Dedifferentiated amniotic fluid mesenchymal stem cell (primary cell): Measurements from ENCODE around the gene TBX18.

Experiments used
- DNase-seq: peaks from one replicate; pipeline ENCODE4 v3.0.0-alpha.2; 2016; ENCODE audit errors: extremely low spot score

Gene TBX18

DNA sequence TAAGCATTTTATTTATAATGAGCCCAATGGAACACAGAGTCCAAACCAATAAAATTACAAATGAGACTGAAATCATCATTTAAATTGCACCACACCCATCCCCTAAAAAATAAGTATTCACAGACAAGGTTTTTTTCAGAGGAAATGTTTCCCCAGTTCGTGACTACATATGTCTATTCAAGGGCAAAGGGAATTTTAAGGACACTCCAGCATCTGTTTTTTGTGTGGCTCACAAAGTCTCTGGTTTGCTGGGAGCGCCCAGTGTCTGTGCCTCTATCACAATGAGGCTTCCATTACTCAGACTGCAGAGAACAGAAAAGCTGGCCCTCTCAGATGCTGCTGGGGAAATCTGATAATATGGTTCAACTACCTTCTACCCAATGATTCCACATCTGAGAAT is 16.0 kb downstream of the TBX18 start:
- DNase-seq, result no peak

DNA sequence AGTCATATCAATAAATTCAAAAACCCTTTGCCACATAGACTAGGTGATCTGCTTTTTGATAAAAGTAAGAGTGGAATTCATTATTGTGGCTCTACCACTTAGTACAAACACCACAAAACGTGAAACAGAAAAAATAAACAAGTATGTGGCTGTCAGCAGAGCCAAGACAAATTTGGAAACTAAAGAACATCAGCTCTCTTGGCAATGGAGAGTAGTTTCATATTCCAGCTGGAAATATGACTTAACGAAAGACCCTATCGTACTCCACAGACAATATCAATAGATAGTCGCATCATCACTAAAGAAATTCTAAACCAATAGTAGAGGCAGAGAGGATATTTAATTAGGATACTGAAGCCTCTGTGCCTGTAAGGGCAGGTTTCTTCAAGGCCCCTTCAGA is 20.8 kb downstream of the TBX18 start:
- no peak for DNase-seq

DNA sequence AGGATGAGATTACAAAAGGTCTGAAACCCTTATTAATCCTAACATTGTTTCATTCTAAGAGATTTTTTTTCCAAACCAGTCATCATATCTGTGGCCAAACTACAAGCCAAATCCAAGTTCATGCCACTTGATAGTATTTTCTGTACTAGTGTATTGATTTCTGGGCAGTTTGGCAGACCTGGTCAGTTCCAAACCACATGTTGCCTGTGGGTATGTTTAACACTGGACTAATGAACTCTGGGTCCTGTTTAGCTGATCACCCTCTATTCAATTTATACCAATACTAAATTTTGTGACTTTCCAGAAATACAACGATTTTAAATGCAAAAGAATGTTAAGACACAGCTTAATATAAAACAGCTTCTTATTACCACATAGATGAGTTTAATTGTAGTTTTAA is 24.0 kb downstream of the TBX18 start:
- DNase-seq, result no peak

DNA sequence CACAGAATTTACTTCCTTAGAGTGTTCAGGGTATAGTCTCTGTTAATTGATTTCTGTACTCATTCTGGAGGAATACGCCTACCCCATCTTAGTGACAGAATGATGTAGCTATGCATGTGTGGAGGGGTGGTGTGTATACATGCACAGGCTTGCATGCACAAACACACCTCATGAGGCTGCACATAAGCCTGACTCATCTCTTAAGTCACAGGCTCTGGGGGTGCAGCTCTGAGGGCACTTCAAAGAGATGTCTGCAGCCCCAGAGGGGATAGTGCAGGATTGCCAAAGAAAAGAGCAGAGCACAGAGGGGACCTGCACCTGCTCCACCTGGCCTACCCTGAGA is 24.6 kb downstream of the TBX18 start:
- no peak for DNase-seq

DNA sequence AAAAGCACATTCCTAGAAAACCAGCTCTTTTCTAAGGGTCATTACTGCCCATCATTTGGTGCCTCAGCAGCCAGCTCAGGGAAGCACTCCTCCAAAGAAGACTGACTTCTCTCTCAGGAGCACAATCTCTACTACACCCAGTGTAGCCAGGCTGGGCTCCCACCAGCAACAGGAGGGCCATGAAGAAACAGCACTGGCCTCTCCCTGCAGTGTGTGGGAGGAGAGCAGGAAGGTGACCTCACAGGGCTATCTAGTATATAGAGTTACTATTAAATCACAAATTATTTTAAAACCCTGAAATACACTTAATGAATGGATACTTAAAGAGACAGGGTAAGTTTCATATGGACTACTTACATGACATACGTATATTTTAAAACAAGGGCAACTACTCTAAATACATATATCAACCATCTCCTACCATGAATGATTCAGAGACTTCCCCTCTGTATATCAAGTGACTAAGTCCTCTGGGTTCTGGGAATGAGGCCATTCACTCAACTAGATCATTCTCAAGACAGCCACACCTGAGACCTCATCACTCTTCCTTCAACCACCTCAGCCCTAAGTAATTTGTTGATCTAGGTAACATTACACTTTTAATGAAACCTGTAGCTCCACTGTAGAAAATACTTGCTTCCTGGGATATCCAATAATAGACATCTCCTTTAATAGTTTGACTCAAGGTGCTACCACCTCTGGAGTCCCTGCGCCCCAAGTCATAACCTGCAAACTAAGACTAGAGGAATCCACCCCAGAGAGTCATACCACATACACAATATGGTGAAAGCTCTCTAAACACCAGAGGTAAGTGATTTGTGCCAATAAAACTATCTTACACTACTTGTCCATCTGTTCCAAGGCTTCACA is 25.2 kb downstream of the TBX18 start:
- DNase-seq, result no peak

DNA sequence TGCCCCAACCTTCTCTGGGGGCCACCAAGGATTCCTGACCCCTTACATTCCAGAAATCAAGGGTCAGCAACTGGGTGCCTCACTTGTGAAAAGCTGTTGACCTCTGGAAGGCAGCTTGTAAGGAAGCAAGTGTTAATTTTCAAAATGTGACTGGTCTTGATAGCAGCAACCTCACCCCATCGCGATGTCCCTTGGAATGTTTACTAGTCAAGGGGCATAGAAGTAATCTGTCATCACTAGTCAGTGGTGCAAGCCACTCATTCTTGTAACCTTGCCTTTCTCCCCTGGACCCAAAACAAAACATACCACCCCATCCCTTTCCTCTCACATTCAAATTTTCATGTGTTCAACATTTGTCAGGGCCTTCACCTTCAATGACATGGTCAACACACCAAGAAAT is 30.5 kb downstream of the TBX18 start:
- no peak for DNase-seq

DNA sequence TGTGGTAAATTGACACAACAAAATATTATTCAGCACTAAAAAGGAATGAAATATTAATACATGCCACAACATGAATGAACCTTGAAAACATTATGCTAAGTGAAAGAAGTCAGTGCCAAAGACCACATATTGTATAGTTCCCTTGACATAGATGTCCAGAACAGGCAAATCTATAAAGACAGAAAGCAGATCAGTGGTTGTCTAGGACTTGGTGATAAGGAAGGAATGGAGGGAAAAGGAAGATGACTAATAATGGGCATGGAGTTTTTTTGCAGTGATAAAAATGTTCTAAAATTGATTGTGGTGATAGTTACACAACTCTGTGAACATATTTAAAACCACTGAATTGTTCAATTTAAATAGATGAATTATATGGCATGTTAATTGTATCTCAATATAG is 32.5 kb downstream of the TBX18 start:
- DNase-seq, result no peak

DNA sequence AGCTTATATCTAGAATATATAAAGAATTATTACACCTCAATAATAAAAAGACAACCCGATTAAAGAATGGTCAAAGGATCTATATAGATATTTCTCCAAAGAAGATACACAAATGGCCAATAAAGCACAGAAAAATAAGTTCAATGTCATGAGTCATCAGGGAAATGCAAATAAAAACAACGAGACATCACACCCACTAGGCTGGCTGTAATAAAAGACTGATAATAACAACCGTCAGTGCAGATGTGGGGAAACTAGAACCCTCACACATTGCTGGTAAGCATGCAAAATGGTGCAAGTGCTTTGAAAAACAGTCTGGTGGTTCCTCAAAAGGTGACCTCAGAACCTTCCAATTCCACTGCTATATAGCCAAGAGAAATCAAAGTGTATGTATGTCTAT is 33.0 kb downstream of the TBX18 start:
- DNase-seq, result no peak

DNA sequence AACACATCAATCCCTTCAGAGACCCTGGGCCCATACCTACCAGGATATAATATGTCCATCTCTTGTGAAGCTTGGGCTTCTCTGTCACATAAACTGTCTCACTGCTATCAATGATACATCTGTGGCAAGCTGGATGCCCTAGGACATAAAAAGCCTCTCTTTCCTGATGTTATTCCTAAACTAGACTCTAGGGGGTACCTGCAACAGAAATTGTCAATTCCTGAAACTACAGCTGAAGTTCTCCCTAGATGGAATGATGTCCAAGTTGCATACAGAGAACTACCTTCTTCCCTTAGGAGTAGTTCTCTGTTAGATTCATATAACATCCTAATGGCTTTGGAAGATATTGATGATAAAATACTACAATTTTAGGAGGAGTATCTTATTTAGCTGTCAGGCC is 35.8 kb downstream of the TBX18 start:
- DNase-seq, result no peak

DNA sequence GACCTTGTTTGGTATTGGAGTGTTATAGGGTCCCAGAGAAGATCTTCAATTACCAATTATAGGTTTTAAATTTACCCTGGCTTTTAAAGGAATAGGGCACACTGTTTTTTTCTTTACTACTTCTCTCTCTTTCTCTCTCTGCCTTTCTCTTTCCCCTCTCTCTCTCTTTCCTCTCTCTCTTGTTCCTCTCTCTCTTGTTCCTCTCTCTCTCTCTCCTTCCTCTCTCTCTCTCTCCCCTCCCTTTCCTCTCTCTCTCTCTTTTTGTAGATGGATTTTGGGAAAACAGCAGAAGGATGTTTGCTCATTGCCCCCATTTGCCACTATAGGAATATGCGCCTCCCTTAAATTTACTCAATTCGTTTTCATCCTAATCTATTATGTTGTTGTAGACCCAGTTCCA is 45.2 kb downstream of the TBX18 start:
- no peak for DNase-seq

DNA sequence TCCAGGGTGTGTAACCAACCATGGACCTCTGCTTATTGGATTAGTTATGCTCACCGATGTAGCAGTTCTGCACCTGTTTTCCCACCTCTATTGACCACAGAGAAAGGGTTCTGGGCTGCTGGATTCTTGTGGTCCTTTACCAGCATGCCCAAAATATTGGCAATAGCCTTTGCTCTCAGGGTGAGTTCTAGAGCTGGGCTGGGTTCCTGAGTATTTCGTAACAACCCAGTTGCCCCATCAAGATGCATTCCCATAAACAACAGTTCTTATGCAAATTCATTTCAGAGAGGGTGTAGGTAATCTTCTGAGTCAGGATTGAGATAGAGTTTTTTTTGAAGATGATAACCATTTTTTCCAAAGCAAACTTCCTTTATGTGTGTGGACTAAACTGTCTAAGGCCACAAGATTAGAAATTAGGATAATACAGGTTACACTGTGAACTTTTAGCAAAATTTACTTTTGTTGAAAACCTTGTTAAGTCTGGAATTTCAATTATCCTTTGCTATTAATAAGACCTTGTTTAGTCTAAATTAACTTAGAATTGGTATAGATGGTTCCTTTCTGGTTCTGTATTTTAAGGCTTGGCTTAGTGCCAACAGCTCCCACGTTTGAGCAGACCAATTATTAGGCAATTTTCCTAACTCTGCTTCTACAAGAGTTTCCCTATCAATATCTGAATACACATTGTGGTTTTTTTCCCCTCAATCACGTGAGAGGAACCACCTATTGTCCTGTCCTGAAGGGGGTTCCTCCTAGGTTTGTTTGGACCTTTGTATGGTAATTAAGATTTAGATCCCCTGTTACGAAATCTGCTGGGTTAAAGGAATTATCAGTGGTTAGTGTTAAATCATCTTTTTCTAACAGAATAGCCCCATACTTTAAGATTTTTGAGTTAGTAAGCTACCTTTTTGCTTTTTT is 46.1 kb downstream of the TBX18 start:
- no peak for DNase-seq

DNA sequence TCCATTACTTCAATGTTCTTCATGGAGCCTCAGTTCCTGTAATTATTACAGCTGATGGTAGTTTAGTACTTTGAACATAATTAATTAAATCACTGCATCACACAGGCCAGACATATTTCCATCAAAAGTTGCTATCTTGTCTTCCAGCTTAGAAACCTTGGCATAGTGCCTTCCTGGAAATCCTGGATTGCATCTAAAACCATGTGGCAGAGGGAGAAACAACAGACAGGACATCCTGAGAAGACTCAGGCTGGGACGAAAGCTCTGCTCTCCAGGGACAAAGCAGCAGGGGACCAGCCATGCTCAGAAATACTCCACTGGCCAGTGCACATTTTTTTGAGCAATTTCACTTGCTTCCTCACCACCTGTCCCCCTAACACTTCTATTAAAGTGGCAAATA is 55.3 kb downstream of the TBX18 start:
- no peak for DNase-seq

DNA sequence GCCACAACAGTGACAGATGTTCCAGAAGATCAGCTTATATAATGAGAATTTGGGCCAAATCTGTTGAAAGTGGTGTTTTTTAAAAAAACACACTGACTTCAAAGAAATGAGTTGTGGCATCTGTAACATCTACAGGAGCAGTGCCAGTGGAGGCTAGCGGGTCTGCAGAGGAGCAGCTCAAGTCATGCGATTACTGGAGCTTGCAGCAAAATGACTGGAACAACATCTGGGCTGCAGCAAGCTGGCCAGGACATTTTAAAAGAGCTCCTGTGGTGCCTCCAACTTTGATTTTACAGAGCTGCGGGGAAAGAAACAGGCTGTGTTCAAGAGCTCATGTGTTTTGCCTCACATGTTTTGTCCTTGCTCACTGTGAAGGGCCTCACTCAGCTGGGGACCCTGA is 57.2 kb downstream of the TBX18 start:
- DNase-seq, result peak; percentile 22

DNA sequence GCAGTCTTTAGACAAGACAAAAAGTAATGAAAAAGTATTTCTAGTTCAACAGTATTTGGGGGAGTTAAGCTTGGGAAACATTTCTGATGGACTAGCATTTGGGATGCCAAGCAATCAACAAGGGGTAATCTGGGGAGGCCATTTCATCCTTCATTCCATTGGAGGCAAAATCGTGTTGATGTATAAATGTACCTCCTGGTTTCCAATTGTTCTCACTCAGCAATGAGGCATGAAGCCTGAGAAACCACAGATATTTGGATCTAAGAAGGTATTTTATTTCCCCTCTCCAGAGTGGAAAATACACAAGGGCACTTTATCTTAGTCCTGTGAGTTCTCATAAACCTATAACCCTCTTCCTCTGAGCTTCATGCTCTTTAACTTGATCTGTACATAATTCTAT is 68.2 kb downstream of the TBX18 start:
- DNase-seq, result no peak

DNA sequence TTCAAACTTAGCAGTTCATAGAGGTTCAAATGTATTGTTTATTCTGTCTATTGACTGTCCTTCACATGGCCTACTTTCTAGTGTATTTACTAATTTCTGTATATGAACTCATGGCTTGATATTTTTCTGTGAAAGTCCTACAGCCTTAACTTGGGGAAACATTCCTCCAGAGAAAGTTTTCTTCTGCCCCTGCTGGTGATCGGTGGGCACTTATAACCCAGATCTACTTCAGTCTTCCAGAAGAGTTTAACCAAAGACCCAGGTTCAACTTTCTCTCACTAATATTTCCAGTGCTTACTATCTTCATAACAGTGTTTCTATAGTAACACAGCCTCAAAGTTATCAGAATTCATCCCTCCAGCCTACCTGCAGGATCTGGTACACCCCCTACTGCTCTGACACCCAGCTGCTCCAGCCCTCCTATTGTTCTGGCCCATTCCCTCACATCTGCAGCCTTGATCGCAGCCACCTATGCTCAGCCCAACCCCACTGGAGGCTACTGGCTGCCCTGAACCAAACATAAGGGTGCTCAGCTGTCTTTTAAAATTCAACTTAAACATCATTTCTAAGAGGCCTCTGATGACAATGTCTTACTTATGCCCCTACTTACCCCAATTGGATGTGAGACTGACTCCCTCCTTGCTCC is 72.3 kb downstream of the TBX18 start:
- no peak for DNase-seq

DNA sequence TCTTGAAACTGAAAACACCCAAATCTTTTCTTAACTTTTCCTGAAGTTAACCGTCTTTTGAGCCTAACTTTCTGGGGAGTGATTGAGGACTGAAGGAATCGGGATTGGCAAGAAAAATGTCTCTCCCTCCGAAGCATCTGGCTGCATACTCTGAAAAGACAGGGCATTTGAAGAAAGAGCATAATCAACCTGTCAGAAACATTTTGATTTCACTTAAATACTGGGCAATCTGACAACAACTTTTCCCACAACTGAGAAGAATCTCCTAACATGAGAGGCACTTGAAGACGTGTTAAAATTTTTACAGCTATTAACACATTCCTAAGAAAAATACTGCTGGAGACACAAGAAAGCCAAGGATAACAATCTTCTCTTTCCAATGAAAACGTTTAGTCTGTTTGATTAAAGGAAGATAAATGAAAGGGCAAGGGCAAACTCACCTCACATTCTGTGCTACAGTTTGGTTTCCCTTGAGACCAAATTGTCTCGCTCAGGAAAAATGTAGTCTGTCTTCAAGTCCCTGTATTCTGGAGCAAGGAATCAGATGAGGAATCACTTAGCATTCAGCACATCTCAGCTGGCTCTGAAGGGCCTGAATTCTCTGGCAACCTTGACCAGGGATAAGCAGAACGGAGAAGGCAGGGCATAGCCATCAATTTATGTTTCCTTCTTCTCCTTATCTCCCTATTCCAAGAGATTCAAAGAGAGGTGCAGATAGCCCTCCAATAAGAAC is 76.1 kb downstream of the TBX18 start:
- DNase-seq, result no peak

DNA sequence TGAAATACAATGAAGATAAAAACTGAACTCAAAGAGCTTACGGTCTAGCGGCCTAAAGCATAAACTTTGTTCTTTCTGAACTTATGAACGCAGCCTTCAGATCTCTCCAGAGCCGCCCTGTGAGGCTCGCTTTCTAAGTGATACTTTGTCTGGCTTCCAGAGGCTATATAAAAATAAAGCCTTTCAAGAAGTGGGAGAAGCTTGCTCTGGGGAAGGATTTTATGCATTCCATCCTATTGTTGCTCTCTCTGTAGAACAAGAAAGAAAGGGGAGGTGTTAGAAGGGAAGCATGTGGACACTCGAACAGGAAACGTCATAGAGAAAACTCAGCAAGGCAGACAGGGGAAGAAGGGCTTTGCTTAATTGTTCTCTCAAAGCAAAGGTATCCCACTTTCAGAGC is 77.0 kb downstream of the TBX18 start:
- no peak for DNase-seq

DNA sequence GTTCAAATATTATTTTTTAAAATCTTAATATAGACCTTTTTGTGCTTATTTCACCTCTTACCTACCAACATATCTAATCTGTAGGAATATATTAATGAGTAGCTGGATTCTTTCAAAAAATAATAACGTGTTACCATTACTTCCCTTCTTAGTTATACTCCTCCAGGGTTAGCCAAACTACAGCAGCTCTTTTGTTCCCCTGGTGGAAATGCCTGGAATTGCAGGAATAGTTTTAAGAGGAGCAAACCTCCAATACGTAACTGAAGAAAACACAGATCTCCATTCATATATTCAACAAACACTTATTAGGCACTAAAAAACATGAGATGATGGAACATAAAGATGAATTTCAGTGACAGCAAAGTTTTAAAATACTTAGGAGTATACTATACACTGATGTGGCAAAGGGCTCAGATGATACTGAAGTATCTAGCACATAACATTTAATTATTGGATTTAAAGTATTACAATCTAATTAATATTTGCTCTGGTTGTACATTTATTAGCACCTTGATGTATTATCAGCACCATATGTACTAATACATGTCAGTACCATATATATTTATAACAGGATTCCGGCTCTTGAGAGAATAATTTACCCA is 78.3 kb downstream of the TBX18 start:
- DNase-seq, result no peak

DNA sequence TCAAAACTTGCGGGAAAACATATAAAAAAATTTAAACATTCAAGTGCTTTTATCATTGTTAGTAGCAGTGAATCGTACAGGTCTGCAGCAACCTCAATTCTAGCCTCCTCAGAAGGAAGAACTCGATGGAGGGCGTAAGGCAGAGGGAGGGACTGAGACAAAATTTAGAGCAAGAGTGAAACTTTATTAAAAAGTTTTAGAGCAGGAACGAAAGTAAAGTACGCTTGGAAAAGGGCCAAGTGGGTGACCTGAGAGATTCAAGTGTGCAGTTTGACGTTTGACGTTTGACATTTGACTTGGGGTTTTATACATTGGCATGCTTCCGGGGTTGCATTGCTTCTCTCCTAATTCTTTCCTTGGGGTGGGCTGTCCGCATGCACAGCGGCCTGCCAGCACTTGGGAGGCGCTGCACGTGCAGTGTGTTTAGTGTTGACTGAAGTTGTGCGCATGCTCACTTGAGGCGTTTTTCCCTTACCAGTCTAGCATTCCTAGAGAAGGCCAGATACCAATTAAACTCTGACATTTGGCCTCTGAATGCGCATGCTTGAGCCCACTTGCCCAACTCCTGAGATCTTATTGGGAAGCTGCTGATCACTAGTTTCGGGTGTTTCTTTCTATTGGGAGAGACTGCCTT is 82.6 kb downstream of the TBX18 start:
- no peak for DNase-seq

DNA sequence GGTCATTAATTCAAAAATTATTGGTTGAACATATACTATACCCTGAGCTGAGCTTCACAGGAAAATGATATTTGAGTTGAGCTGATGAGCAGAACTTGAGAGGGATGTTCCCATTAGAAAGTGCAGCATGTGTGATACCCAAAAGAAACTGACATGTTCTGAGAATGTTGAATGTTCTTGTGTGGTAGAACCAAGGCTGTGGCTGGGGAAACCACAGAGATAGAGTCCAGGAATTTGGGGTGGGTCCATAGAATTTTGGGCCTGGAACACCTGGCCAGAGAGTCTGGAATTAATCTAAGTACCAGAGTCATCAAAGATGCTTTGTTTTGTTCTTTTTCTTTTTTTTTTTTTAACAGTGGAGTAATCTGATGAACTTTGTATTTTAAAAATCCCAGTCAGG is 88.7 kb downstream of the TBX18 start:
- DNase-seq, result no peak

DNA sequence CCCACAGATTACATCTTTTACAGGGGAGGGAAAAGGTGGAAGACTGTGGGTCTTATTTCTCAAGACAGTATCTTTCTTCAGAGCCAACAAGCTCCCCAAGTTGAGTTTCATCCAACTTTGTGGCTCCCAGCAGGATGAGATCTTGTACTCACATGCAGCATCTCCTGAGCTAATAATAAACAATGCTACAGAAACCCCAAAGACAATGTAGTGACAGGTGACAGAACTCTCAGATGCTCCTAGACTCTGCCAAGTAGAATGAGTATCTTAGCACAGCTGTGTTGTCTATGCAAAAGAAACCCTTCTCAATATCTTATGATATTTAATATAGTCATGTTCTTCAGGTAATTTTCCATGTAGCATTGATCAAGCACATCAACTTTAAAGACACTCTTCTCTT is 90.0 kb downstream of the TBX18 start:
- DNase-seq, result no peak
